ENCODE results near the gene PCSK7.

Gene PCSK7

GRCh38 chr11:117193130-117194020, 38.5 kb downstream of the PCSK7 start:
- TF ChIP-seq, protein P1, sequence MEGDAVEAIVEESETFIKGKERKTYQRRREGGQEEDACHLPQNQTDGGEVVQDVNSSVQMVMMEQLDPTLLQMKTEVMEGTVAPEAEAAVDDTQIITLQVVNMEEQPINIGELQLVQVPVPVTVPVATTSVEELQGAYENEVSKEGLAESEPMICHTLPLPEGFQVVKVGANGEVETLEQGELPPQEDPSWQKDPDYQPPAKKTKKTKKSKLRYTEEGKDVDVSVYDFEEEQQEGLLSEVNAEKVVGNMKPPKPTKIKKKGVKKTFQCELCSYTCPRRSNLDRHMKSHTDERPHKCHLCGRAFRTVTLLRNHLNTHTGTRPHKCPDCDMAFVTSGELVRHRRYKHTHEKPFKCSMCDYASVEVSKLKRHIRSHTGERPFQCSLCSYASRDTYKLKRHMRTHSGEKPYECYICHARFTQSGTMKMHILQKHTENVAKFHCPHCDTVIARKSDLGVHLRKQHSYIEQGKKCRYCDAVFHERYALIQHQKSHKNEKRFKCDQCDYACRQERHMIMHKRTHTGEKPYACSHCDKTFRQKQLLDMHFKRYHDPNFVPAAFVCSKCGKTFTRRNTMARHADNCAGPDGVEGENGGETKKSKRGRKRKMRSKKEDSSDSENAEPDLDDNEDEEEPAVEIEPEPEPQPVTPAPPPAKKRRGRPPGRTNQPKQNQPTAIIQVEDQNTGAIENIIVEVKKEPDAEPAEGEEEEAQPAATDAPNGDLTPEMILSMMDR (IDR thresholded peaks at IDR 0.05; ENCODE audit: low read depth, low read length, missing control alignments) = no peak
- in situ Hi-C loops (cut with HindIII; ENCODE audit: low pct_ligation_motif_present, low sequenced_read_pairs) = no loop called here
- DNase-seq = no peak
- H3K4me3 ChIP-seq (ENCODE audit: low read depth, low read length) = no peak overlapping the region
- H3K27me3 ChIP-seq (replicated peaks) = no peaks in the 10 kb centered on the region
- H3K36me3 ChIP-seq (replicated peaks) = peaks cover 39% of the 10 kb centered on the region
- H3K27ac ChIP-seq = no peak overlapping the region

GRCh38 chr11:117192401-117192875, 39.4 kb downstream of the PCSK7 start:
- Histone ChIP-seq H3K27me3 (replicated peaks) (no peaks in the 10 kb centered on the region), H3K36me3 (replicated peaks) (peaks cover 47% of the 10 kb centered on the region), H3K4me3 (ENCODE audit: low read depth, low read length) (no peak overlapping the region), H3K27ac (no peak overlapping the region)
- in situ Hi-C loops (cut with HindIII; ENCODE audit: low pct_ligation_motif_present, low sequenced_read_pairs) = no loop called here
- TF ChIP-seq, protein P1 (IDR thresholded peaks at IDR 0.05; ENCODE audit: low read depth, low read length, missing control alignments) = no peak
- DNase-seq = no peak

DNA sequence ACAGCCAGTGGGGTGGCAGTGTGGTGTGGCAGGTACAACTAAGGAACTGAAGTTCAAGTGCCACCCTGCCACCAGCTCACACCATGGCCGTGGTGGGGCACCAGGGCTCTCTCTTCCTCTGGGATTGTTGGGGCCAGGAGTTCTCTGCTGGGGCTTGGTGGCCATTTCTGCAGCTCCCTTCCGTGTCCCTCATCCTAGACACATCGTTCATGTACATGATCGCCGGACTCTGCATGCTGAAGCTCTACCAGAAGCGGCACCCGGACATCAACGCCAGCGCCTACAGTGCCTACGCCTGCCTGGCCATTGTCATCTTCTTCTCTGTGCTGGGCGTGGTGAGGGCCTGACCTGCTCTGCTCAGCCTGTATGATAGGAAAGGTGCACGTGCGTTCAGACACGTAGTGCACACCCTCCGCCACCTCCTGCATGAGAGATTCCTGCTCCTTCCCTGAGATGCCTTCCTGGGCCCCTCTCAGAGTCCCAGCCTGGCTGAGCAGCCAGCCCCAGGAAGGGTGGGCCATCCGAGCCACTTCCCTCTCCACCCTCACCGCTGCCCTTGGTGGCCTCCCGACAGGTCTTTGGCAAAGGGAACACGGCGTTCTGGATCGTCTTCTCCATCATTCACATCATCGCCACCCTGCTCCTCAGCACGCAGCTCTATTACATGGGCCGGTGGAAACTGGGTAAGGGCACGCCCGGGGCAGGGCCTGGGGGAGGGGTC, 40.0 kb downstream of the PCSK7 start:
- Histone ChIP-seq H3K27ac (no peak overlapping the region), H3K4me3 (ENCODE audit: low read depth, low read length) (no peak overlapping the region), H3K36me3 (replicated peaks) (peaks cover 50% of the 10 kb centered on the region), H3K27me3 (replicated peaks) (no peaks in the 10 kb centered on the region)
- TF ChIP-seq, protein P1 (IDR thresholded peaks at IDR 0.05; ENCODE audit: low read depth, low read length, missing control alignments) = no peak
- no peak for DNase-seq
- in situ Hi-C loops (cut with HindIII; ENCODE audit: low pct_ligation_motif_present, low sequenced_read_pairs) = no loop called here

- Histone ChIP-seq H3K4me3 (ENCODE audit: low read depth, low read length) (no peak overlapping the region), H3K36me3 (replicated peaks) (peaks cover 50% of the 10 kb centered on the region), H3K27me3 (replicated peaks) (no peaks in the 10 kb centered on the region), H3K27ac (no peak overlapping the region)
- TF ChIP-seq, protein P1 (IDR thresholded peaks at IDR 0.05; ENCODE audit: low read depth, low read length, missing control alignments) = no peak
- in situ Hi-C loops (cut with HindIII; ENCODE audit: low pct_ligation_motif_present, low sequenced_read_pairs) = no loop called here
- no peak for DNase-seq
These were observed 41.8 kb downstream of the PCSK7 start for GRCh38 chr11:117189941-117190544.

GRCh38 chr11:117189191-117189940, 42.5 kb downstream of the PCSK7 start:
- in situ Hi-C loops (cut with HindIII; ENCODE audit: low pct_ligation_motif_present, low sequenced_read_pairs) = no loop called here
- DNase-seq = no peak
- TF ChIP-seq, protein P1 (IDR thresholded peaks at IDR 0.05; ENCODE audit: low read depth, low read length, missing control alignments) = no peak
- Histone ChIP-seq H3K36me3 (replicated peaks) (peaks cover 49% of the 10 kb centered on the region), H3K27ac (no peak overlapping the region), H3K4me3 (ENCODE audit: low read depth, low read length) (no peak overlapping the region), H3K27me3 (replicated peaks) (no peaks in the 10 kb centered on the region)
